ENCODE measurements around the gene CHPF. TPM values are rescaled to one million over a fixed set of nuclear protein-coding genes. Genes with fewer than 3 reads are reported as not detected.

Gene CHPF
- total and polyA plus RNA-seq, 10 of the 15 experiments (the other 5 are each of a cell fraction or from before 2014, with no cell fraction given): 0.09 to 17.4 (median 8.3) TPM; not detected in 1

GRCh38 chr2:219570194-219570923 is 26.8 kb upstream of the CHPF start:
- no peaks in the 10 kb centered on the region for H4K20me1 ChIP-seq (ENCODE audit: control insufficient read depth, insufficient read depth)
- intact Hi-C loops (cut with micrococcal nuclease; ENCODE audit: unreplicated experiment): no loop called here
- H2AFZ ChIP-seq (ENCODE audit: control insufficient read depth, low read depth, low read length): no peak overlapping the region
- no peaks in the 10 kb centered on the region for H3K79me2 ChIP-seq (ENCODE audit: control insufficient read depth, insufficient read depth, low read length)
- peaks cover 2 to 5% of the 10 kb centered on the region in 2 experiments; a peak in 3 of 4 replicates for H3K27me3 ChIP-seq (replicated peaks in 1 of 2; ENCODE audit: control insufficient read depth in 2 of 2, insufficient read depth in 2 of 2, low read length in 1 of 2)
- DNase-seq (ENCODE audit: low read depth, low spot score) (no peak), FAIRE-seq (no peak), ATAC-seq (no peak)
- H3K4me3 ChIP-seq: no peak overlapping the region
- ChIA-PET POLR2A (no interaction called here), SMC1A (ENCODE audit: uncharacterized antibody, unreplicated experiment) (no interaction called here), RAD21 (ENCODE audit: unreplicated experiment) (no interaction called here), CTCF (no interaction called here)
- 60% methylated on average over 78 of the region's 95 CpGs for WGBS (ENCODE audit: insufficient coverage, insufficient replicate concordance, low lambda C conversion rate, missing lambda C conversion rate)
- TF ChIP-seq PAX5 (IDR thresholded peaks at IDR 0.05; ENCODE audit: borderline replicate concordance, low read depth, low read length): no peak
- TF ChIP-seq MYB (IDR thresholded peaks at IDR 0.05; ENCODE audit: borderline replicate concordance, low read depth, low read length): no peak
- no peak for TF ChIP-seq DPF2 (IDR thresholded peaks at IDR 0.05)
- no peak for TF ChIP-seq ZNF384 (IDR thresholded peaks at IDR 0.05; ENCODE audit: borderline replicate concordance, low read depth, low read length)
- TF ChIP-seq ZBED1 (IDR thresholded peaks at IDR 0.05; ENCODE audit: borderline replicate concordance): no peak
- no peak for TF ChIP-seq SIN3A (IDR thresholded peaks at IDR 0.05; ENCODE audit: low read depth, low read length)
- TF ChIP-seq POLR2AphosphoS5 (IDR thresholded peaks at IDR 0.05; ENCODE audit: low read length): no peak
- TF ChIP-seq ESRRA (IDR thresholded peaks at IDR 0.05; ENCODE audit: low read length): no peak
- no peak for TF ChIP-seq JUNB (IDR thresholded peaks at IDR 0.05)
- no peak for TF ChIP-seq ZNF274 (IDR thresholded peaks at IDR 0.05; ENCODE audit: insufficient read depth, insufficient read length)
- TF ChIP-seq SUPT20H (IDR thresholded peaks at IDR 0.05; ENCODE audit: borderline replicate concordance, control insufficient read depth, low read depth, low read length): no peak
- TF ChIP-seq POLR2AphosphoS2 (IDR thresholded peaks at IDR 0.05; ENCODE audit: low read depth, low read length): no peak
- TF ChIP-seq EED (IDR thresholded peaks at IDR 0.05; ENCODE audit: low read depth): no peak
- TF ChIP-seq NR2C1 (IDR thresholded peaks at IDR 0.05): no peak
- no peak for TF ChIP-seq TCF3 (IDR thresholded peaks at IDR 0.05; ENCODE audit: borderline replicate concordance, insufficient read depth, low read depth, low read length)
- TF ChIP-seq CHD2 (IDR thresholded peaks at IDR 0.05; ENCODE audit: borderline replicate concordance, low read depth, low read length): no peak
- H3K4me1 ChIP-seq (ENCODE audit: control insufficient read depth, insufficient read depth, low read length): no peaks in the 10 kb centered on the region
- H3K4me2 ChIP-seq (ENCODE audit: control insufficient read depth, insufficient read depth): no peak overlapping the region
- H3K9me3 ChIP-seq (replicated peaks; ENCODE audit: control insufficient read depth, insufficient read depth, low read length): no peaks in the 10 kb centered on the region
- BruUV-seq (replicated peaks): no TSS peak
- no peak overlapping the region for H3K27ac ChIP-seq (ENCODE audit: control insufficient read depth, insufficient read depth)
- in situ Hi-C loops (cut with MboI): no loop called here
- no peaks in the 10 kb centered on the region for H3K36me3 ChIP-seq (ENCODE audit: control insufficient read depth in 2 of 2, insufficient read depth in 2 of 2, low read length in 1 of 2)
- no peak overlapping the region for H3K9ac ChIP-seq (ENCODE audit: control insufficient read depth, insufficient read depth, low read length)

Data from GM12878 (cell line).